Activated T-cell treated with anti-CD3 and anti-CD28 coated beads, Interleukin-2, amount 50 U/mL, for 4 hours (primary cell): Measurements from ENCODE around the gene ATG9B. TPM values are rescaled to one million over a fixed set of nuclear protein-coding genes. Genes with fewer than 3 reads are reported as not detected.

Experiments
- ATAC-seq, 2 donors: fragments of 200-7000 bp; cut with Tn5 transposase; one replicate each; pipeline ENCODE4 v1.10.0; 2021
- DNase-seq: peaks from one replicate; pipeline ENCODE4 v3.0.0-alpha.2; 2020
- H3K27me3 Mint-ChIP-seq: one replicate; pipeline ENCODE4 v1.8.0; 2021; ENCODE audit warnings: low read depth, mixed read lengths
- H3K36me3 Mint-ChIP-seq: one replicate; pipeline ENCODE4 v1.8.0; 2022; ENCODE audit warnings: mixed read lengths; ENCODE audit not compliant: insufficient read depth
- H3K4me1 Mint-ChIP-seq: one replicate; pipeline ENCODE4 v1.8.0; 2021; ENCODE audit warnings: low read depth, mixed read lengths
- H3K4me3 Mint-ChIP-seq: one replicate; pipeline ENCODE4 v1.8.0; 2021; ENCODE audit warnings: mild to moderate bottlenecking, moderate library complexity, mixed read lengths
- H3K9me3 Mint-ChIP-seq: one replicate; pipeline ENCODE4 v1.8.0; 2021; ENCODE audit warnings: mixed read lengths
- total RNA-seq, 3 donors: library from RNA; stranded (reverse); gene quantifications; one replicate each; pipeline ENCODE4 v1.2.1, GENCODE V29; 2021

ATG9B gene
- total RNA-seq, 3 donors from 2014 or later: 5.8 to 7.3 (median 6.7) TPM

- Mint-ChIP-seq H3K9me3 (no peaks in the 10 kb centered on the region), H3K36me3 (peaks cover 5% of the 10 kb centered on the region), H3K4me1 (peaks cover 31% of the 10 kb centered on the region), H3K4me3 (peak overlapping the region; percentile 92), H3K27me3 (no peaks in the 10 kb centered on the region)
- ATAC-seq (no peak), DNase-seq (no peak)
Observed at GRCh38 chr7:151061213-151062110, 37.2 kb upstream of the ATG9B start.

- Mint-ChIP-seq H3K27me3 (no peaks in the 10 kb centered on the region), H3K36me3 (peaks cover 4% of the 10 kb centered on the region), H3K4me3 (peak overlapping the region; percentile 92), H3K4me1 (peaks cover 32% of the 10 kb centered on the region), H3K9me3 (no peaks in the 10 kb centered on the region)
- no peak for ATAC-seq
- DNase-seq: no peak
Observed at GRCh38 chr7:151060416-151061212, 36.3 kb upstream of the ATG9B start.

GRCh38 chr7:151060113-151060415 lies 35.8 kb upstream of the ATG9B start:
- no peaks in the 10 kb centered on the region for H3K36me3 Mint-ChIP-seq
- DNase-seq (no peak), ATAC-seq (no peak)
- H3K4me1 Mint-ChIP-seq: peaks cover 32% of the 10 kb centered on the region
- H3K4me3 Mint-ChIP-seq: peak overlapping the region; percentile 92
- no peaks in the 10 kb centered on the region for H3K9me3 Mint-ChIP-seq
- H3K27me3 Mint-ChIP-seq: no peaks in the 10 kb centered on the region

GRCh38 chr7:151059367-151060112 lies 35.2 kb upstream of the ATG9B start, which contains the start of gene SLC4A2:
SLC4A2 (plus strand) TSS chr7:151059589; CDS start chr7:151061988, 2,399 bp downstream.
- H3K4me1 Mint-ChIP-seq: peaks cover 32% of the 10 kb centered on the region
- ATAC-seq: peak; percentile 4 to 8
- no peaks in the 10 kb centered on the region for H3K9me3 Mint-ChIP-seq
- H3K27me3 Mint-ChIP-seq: no peaks in the 10 kb centered on the region
- no peaks in the 10 kb centered on the region for H3K36me3 Mint-ChIP-seq
- H3K4me3 Mint-ChIP-seq: peak within 1 kb of the TSS; percentile 92
- peak; percentile 70 for DNase-seq

GRCh38 chr7:151058781-151059366 lies 34.6 kb upstream of the ATG9B start:
- no peaks in the 10 kb centered on the region for H3K36me3 Mint-ChIP-seq
- no peaks in the 10 kb centered on the region for H3K9me3 Mint-ChIP-seq
- ATAC-seq: no peak
- H3K27me3 Mint-ChIP-seq: no peaks in the 10 kb centered on the region
- DNase-seq: no peak
- H3K4me1 Mint-ChIP-seq: peaks cover 32% of the 10 kb centered on the region
- peak overlapping the region; percentile 92 for H3K4me3 Mint-ChIP-seq

GRCh38 chr7:151057989-151058780 lies 33.9 kb upstream of the ATG9B start:
- DNase-seq (peak; percentile 94), ATAC-seq (peak; percentile 94 to 96)
- peaks cover 32% of the 10 kb centered on the region for H3K4me1 Mint-ChIP-seq
- H3K36me3 Mint-ChIP-seq: no peaks in the 10 kb centered on the region
- peak overlapping the region; percentile 92 for H3K4me3 Mint-ChIP-seq
- no peaks in the 10 kb centered on the region for H3K27me3 Mint-ChIP-seq
- H3K9me3 Mint-ChIP-seq: no peaks in the 10 kb centered on the region

- ATAC-seq: peak; percentile 9
Observed at GRCh38 chr7:151057506-151057988, 33.3 kb upstream of the ATG9B start, which contains the start of gene CDK5. CDK5 (minus strand) TSS chr7:151057897; CDS start chr7:151057848, 49 bp downstream.

GRCh38 chr7:151056666-151057505 lies 32.6 kb upstream of the ATG9B start:
- peak overlapping the region; percentile 92 for H3K4me3 Mint-ChIP-seq

More at GRCh38 chr7:151057506-151057988, 33.3 kb upstream of the ATG9B start, which contains the start of gene CDK5:
- H3K27me3 Mint-ChIP-seq: no peaks in the 10 kb centered on the region
- H3K4me1 Mint-ChIP-seq: peaks cover 34% of the 10 kb centered on the region
- H3K9me3 Mint-ChIP-seq: no peaks in the 10 kb centered on the region
- peak within 1 kb of the TSS; percentile 92 for H3K4me3 Mint-ChIP-seq
- H3K36me3 Mint-ChIP-seq: no peaks in the 10 kb centered on the region
- no peak for DNase-seq

GRCh38 chr7:151056283-151056665 lies 32.0 kb upstream of the ATG9B start:
- ATAC-seq (no peak), DNase-seq (no peak)
- H3K27me3 Mint-ChIP-seq: no peaks in the 10 kb centered on the region
- peaks cover 30% of the 10 kb centered on the region for H3K4me1 Mint-ChIP-seq
- peak overlapping the region; percentile 92 for H3K4me3 Mint-ChIP-seq
- H3K9me3 Mint-ChIP-seq: no peaks in the 10 kb centered on the region
- no peaks in the 10 kb centered on the region for H3K36me3 Mint-ChIP-seq

More at GRCh38 chr7:151056666-151057505, 32.6 kb upstream of the ATG9B start:
- DNase-seq (no peak), ATAC-seq (no peak)
- Mint-ChIP-seq H3K27me3 (no peaks in the 10 kb centered on the region), H3K9me3 (no peaks in the 10 kb centered on the region), H3K4me1 (peaks cover 34% of the 10 kb centered on the region), H3K36me3 (no peaks in the 10 kb centered on the region)

- ATAC-seq: no peak
Observed at GRCh38 chr7:151053751-151054150, 29.5 kb upstream of the ATG9B start.

GRCh38 chr7:151053096-151053495 lies 28.8 kb upstream of the ATG9B start:
- Mint-ChIP-seq H3K9me3 (no peaks in the 10 kb centered on the region), H3K4me3 (no peak overlapping the region)

More at GRCh38 chr7:151053751-151054150, 29.5 kb upstream of the ATG9B start:
- Mint-ChIP-seq H3K36me3 (no peaks in the 10 kb centered on the region), H3K4me1 (peaks cover 18% of the 10 kb centered on the region), H3K27me3 (peaks cover 5% of the 10 kb centered on the region), H3K4me3 (no peak overlapping the region), H3K9me3 (no peaks in the 10 kb centered on the region)
- no peak for DNase-seq

GRCh38 chr7:151051108-151051507 lies 26.8 kb upstream of the ATG9B start:
- no peak for DNase-seq
- Mint-ChIP-seq H3K27me3 (peaks cover 5% of the 10 kb centered on the region), H3K4me3 (no peak overlapping the region), H3K4me1 (peaks cover 2% of the 10 kb centered on the region), H3K36me3 (no peaks in the 10 kb centered on the region), H3K9me3 (no peaks in the 10 kb centered on the region)
- ATAC-seq: peak; percentile 84 to 90

More at GRCh38 chr7:151053096-151053495, 28.8 kb upstream of the ATG9B start:
- H3K36me3 Mint-ChIP-seq: no peaks in the 10 kb centered on the region
- DNase-seq (no peak), ATAC-seq (no peak)
- peaks cover 14% of the 10 kb centered on the region for H3K4me1 Mint-ChIP-seq
- H3K27me3 Mint-ChIP-seq: peaks cover 5% of the 10 kb centered on the region
